DND-41 (cell line): ENCODE measurements around the gene STK11IP.

Experiments
- ATAC-seq: fragments of 200-7000 bp; cut with Tn5 transposase; 3 replicates; pipeline ENCODE4 v1.9.1; 2021; ENCODE audit warnings: low read depth; ENCODE audit not compliant: insufficient read depth
- DNase-seq: peaks from one replicate; pipeline ENCODE4 v3.0.0-alpha.2; 2020
- H2AFZ ChIP-seq: 2 replicates; pipeline ENCODE4 v1.6.0; 2012; ENCODE audit warnings: low read depth, low read length
- H3K27ac ChIP-seq: 2 replicates; pipeline ENCODE4 v1.5.1; 2012; ENCODE audit warnings: low read length, inconsistent platforms
- H3K27me3 ChIP-seq: fragments of 200-600 bp; sonication (generic); 2 replicates; pipeline ENCODE4 v1.6.0; 2012; ENCODE audit warnings: low read length, mild to moderate bottlenecking, inconsistent platforms; ENCODE audit not compliant: insufficient read depth, poor library complexity
- H3K36me3 ChIP-seq: 2 replicates; pipeline ENCODE4 v1.5.1; 2012; ENCODE audit warnings: low read length, inconsistent platforms; ENCODE audit not compliant: insufficient read depth
- H3K4me1 ChIP-seq: 2 replicates; pipeline ENCODE4 v1.5.1; 2012; ENCODE audit warnings: mild to moderate bottlenecking, low read length; ENCODE audit not compliant: insufficient read depth
- H3K4me2 ChIP-seq: 2 replicates; pipeline ENCODE4 v1.6.0; 2012; ENCODE audit warnings: mild to moderate bottlenecking, moderate library complexity, low read length, inconsistent platforms; ENCODE audit not compliant: insufficient read depth
- H3K4me3 ChIP-seq, 2 experiments: fragments of 200-600 bp in 1 of 2; shearing (Covaris generic) in 1 of 2; 2 replicates each; pipeline ENCODE4 v1.5.1; 2012 to 2016; ENCODE audit warnings: inconsistent platforms in 2 of 2, low read length in 2 of 2, mild to moderate bottlenecking in 2 of 2, low read depth in 1 of 2, moderate library complexity in 1 of 2
- H3K79me2 ChIP-seq: 2 replicates; pipeline ENCODE4 v1.6.0; 2012; ENCODE audit warnings: low read length, inconsistent platforms; ENCODE audit not compliant: insufficient read depth
- H3K9ac ChIP-seq: 2 replicates; pipeline ENCODE4 v1.6.0; 2012; ENCODE audit warnings: low read depth, mild to moderate bottlenecking, inconsistent platforms, low read length, moderate library complexity
- H3K9me3 ChIP-seq: 2 replicates; pipeline ENCODE4 v1.5.1; 2012; ENCODE audit warnings: low read length, moderate library complexity, mild to moderate bottlenecking, inconsistent platforms; ENCODE audit not compliant: insufficient read depth, severe bottlenecking
- H4K20me1 ChIP-seq: 2 replicates; pipeline ENCODE4 v1.6.0; 2012; ENCODE audit warnings: low read length; ENCODE audit not compliant: insufficient read depth
- CTCF ChIP-seq: IDR thresholded peaks from 2 replicates; pipeline ENCODE4 v1.5.1; 2012; ENCODE audit warnings: borderline replicate concordance, low read length, moderate library complexity, mild to moderate bottlenecking; ENCODE audit not compliant: poor library complexity, severe bottlenecking; ENCODE audit errors: extremely low read depth
- EZH2 ChIP-seq: IDR thresholded peaks from 3 replicates; pipeline ENCODE4 v1.6.1; 2012; ENCODE audit warnings: borderline replicate concordance, low read depth, mild to moderate bottlenecking, moderate library complexity, low read length, inconsistent platforms; ENCODE audit not compliant: severe bottlenecking

The STK11IP gene

GRCh38 chr2:219551441-219552381 is 45.9 kb upstream of the STK11IP start:
- no peak overlapping the region for H3K4me2 ChIP-seq
- no peaks in the 10 kb centered on the region for H3K79me2 ChIP-seq
- ATAC-seq (no peak), DNase-seq (no peak)
- H3K4me1 ChIP-seq = no peaks in the 10 kb centered on the region
- H3K36me3 ChIP-seq = no peaks in the 10 kb centered on the region
- TF ChIP-seq CTCF = no peak
- no peak for TF ChIP-seq EZH2
- H3K27ac ChIP-seq = no peak overlapping the region
- H3K9me3 ChIP-seq = no peaks in the 10 kb centered on the region
- no peak overlapping the region for H2AFZ ChIP-seq
- H3K4me3 ChIP-seq = no peak overlapping the region
- no peaks in the 10 kb centered on the region for H3K27me3 ChIP-seq
- H4K20me1 ChIP-seq = peaks cover 2% of the 10 kb centered on the region; the same call in 1 of the 2 replicates
- no peak overlapping the region for H3K9ac ChIP-seq

GRCh38 chr2:219552382-219553167 is 45.1 kb upstream of the STK11IP start:
- DNase-seq = no peak
- Histone ChIP-seq H4K20me1 (no peaks in the 10 kb centered on the region), H3K79me2 (no peaks in the 10 kb centered on the region), H3K27ac (no peak overlapping the region), H3K4me1 (no peaks in the 10 kb centered on the region), H3K4me2 (no peak overlapping the region), H2AFZ (no peak overlapping the region), H3K9ac (no peak overlapping the region), H3K36me3 (no peaks in the 10 kb centered on the region), H3K9me3 (no peaks in the 10 kb centered on the region), H3K27me3 (no peaks in the 10 kb centered on the region), H3K4me3 (no peak overlapping the region)
- TF ChIP-seq EZH2 = no peak
- TF ChIP-seq CTCF = no peak
- no peak for ATAC-seq

- H3K4me1 ChIP-seq = no peaks in the 10 kb centered on the region
- H3K27ac ChIP-seq = no peak overlapping the region
- no peak for ATAC-seq
- no peaks in the 10 kb centered on the region for H3K9me3 ChIP-seq
- H4K20me1 ChIP-seq = no peaks in the 10 kb centered on the region
- no peaks in the 10 kb centered on the region for H3K27me3 ChIP-seq
- H2AFZ ChIP-seq = no peak overlapping the region
- no peak overlapping the region for H3K4me2 ChIP-seq
- no peaks in the 10 kb centered on the region for H3K79me2 ChIP-seq
- H3K9ac ChIP-seq = no peak overlapping the region
- no peaks in the 10 kb centered on the region for H3K36me3 ChIP-seq
- no peak for DNase-seq
- TF ChIP-seq CTCF (no peak), EZH2 (no peak)
- no peak overlapping the region for H3K4me3 ChIP-seq
These were observed 44.6 kb upstream of the STK11IP start for GRCh38 chr2:219553168-219553417.
